ENCODE measurements around the gene TTYH2.
"Not testable (repeated sequence)": the region's sequence is repeated elsewhere in the genome, so short reads cannot be mapped to it uniquely, and the experiment has no call there.

Gene TTYH2

GRCh38 chr17:74183411-74183810, 30.0 kb upstream of the TTYH2 start:
- no peak for DNase-seq (ENCODE audit: low read depth)
- H3K4me3 ChIP-seq (ENCODE audit: low read depth, low read length): no peak overlapping the region
- TF ChIP-seq CTCF (IDR thresholded peaks at IDR 0.05; ENCODE audit: low read depth, low read length) (no peak), MYC (IDR thresholded peaks at IDR 0.05; ENCODE audit: low read depth, low read length) (no peak), POLR2A (IDR thresholded peaks at IDR 0.05; ENCODE audit: extremely low read depth, insufficient read length) (no peak), MAX (IDR thresholded peaks at IDR 0.05; ENCODE audit: low read depth, low read length) (no peak)

GRCh38 chr17:74185571-74186185, 27.7 kb upstream of the TTYH2 start:
- TF ChIP-seq MYC (IDR thresholded peaks at IDR 0.05; ENCODE audit: low read depth, low read length) (no peak), CTCF (IDR thresholded peaks at IDR 0.05; ENCODE audit: low read depth, low read length) (no peak), POLR2A (IDR thresholded peaks at IDR 0.05; ENCODE audit: extremely low read depth, insufficient read length) (no peak), MAX (IDR thresholded peaks at IDR 0.05; ENCODE audit: low read depth, low read length) (no peak)
- no peak overlapping the region for H3K4me3 ChIP-seq (ENCODE audit: low read depth, low read length)
- no peak for DNase-seq (ENCODE audit: low read depth)

GRCh38 chr17:74186498-74186897, 26.9 kb upstream of the TTYH2 start:
- TF ChIP-seq CTCF (IDR thresholded peaks at IDR 0.05; ENCODE audit: low read depth, low read length) (no peak), POLR2A (IDR thresholded peaks at IDR 0.05; ENCODE audit: extremely low read depth, insufficient read length) (no peak), MYC (IDR thresholded peaks at IDR 0.05; ENCODE audit: low read depth, low read length) (no peak), MAX (IDR thresholded peaks at IDR 0.05; ENCODE audit: low read depth, low read length) (no peak)
- no peak overlapping the region for H3K4me3 ChIP-seq (ENCODE audit: low read depth, low read length)
- DNase-seq (ENCODE audit: low read depth): no peak

GRCh38 chr17:74187761-74188160, 25.6 kb upstream of the TTYH2 start:
- DNase-seq (ENCODE audit: low read depth): no peak
- TF ChIP-seq CTCF (IDR thresholded peaks at IDR 0.05; ENCODE audit: low read depth, low read length) (no peak), POLR2A (IDR thresholded peaks at IDR 0.05; ENCODE audit: extremely low read depth, insufficient read length) (no peak), MAX (IDR thresholded peaks at IDR 0.05; ENCODE audit: low read depth, low read length) (no peak), MYC (IDR thresholded peaks at IDR 0.05; ENCODE audit: low read depth, low read length) (no peak)
- no peak overlapping the region for H3K4me3 ChIP-seq (ENCODE audit: low read depth, low read length)

- not testable (repeated sequence) for DNase-seq (ENCODE audit: low read depth); H3K4me3 ChIP-seq (ENCODE audit: low read depth, low read length)
Measured at GRCh38 chr17:74188687-74189086, 24.7 kb upstream of the TTYH2 start.

- TF ChIP-seq MYC (IDR thresholded peaks at IDR 0.05; ENCODE audit: low read depth, low read length): no peak
- peak; percentile 81 for TF ChIP-seq MAX (IDR thresholded peaks at IDR 0.05; ENCODE audit: low read depth, low read length)
- TF ChIP-seq CTCF (IDR thresholded peaks at IDR 0.05; ENCODE audit: low read depth, low read length): no peak
- no peak for TF ChIP-seq POLR2A (IDR thresholded peaks at IDR 0.05; ENCODE audit: extremely low read depth, insufficient read length)
- DNase-seq (ENCODE audit: low read depth): peak; percentile 45
- no peak overlapping the region for H3K4me3 ChIP-seq (ENCODE audit: low read depth, low read length)
Measured at GRCh38 chr17:74190154-74190553, 23.2 kb upstream of the TTYH2 start.

Data from NB4 (cell line).